Measurements from ENCODE around the gene CSPG4. TPM values are rescaled to one million over a fixed set of nuclear protein-coding genes. Genes with fewer than 3 reads are reported as not detected.

The CSPG4 gene
- total RNA-seq, 2 experiments from 2014 or later: not detected

Other genes starting within 250 kb of the CSPG4 start
- 10 to 100 TPM; 37.0 to 37.4 TPM for gene PTPN9, start 133.5 kb downstream of the CSPG4 start, total RNA-seq
- 10 to 100 TPM; 41.9 to 44.1 TPM for gene SNUPN, start 87.1 kb downstream of the CSPG4 start, total RNA-seq
- gene IMP3, start 72.6 kb downstream of the CSPG4 start, total RNA-seq: 10 to 100 TPM; 79.1 to 81.4 TPM
- gene SNX33, start 64.9 kb downstream of the CSPG4 start, total RNA-seq: under 1 TPM; 0.60 to 0.79 TPM
- 10 to 100 TPM; 35.6 to 40.3 TPM for gene UBE2Q2, start 130.6 kb upstream of the CSPG4 start, total RNA-seq
- gene FBXO22, start 191.0 kb upstream of the CSPG4 start, total RNA-seq: 10 to 100 TPM; 33.2 to 33.7 TPM

Data from activated CD4-positive, alpha-beta T cell treated with anti-CD3 and anti-CD28 coated beads, Interleukin-2, amount 10 ng/mL, durations not matched to agents 7 days and 5 days (primary cell).